Measurements from ENCODE around the gene IL18BP.

IL18BP gene

DNA sequence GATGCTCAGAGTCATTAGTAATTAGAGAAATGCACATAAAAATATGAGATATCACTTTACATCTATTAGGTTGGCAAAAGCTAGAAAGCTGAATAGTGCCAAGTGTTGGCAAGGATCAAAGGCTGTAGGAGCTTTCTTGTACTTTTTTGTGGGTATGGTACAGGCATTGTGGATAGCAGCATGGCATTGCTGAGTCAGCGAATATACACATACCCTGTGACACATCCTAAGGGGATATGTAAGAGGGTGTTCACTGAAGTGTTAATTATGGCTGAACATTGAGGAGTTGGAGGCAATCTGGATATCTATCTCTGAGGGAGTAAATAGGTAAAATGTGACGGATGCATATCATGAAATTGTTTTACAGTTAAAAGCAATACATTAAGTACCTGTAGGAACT, 27.0 kb upstream of the IL18BP start:
- Histone ChIP-seq H3K9me3 (ENCODE audit: control insufficient read depth, insufficient read depth, low read depth, low read length) (no peaks in the 10 kb centered on the region), H3K27ac (ENCODE audit: extremely low read depth, low read depth, low read length) (no peak overlapping the region), H3K4me1 (ENCODE audit: control insufficient read depth, insufficient read depth, low read length) (no peaks in the 10 kb centered on the region), H3K36me3 (ENCODE audit: control insufficient read depth in 2 of 2, insufficient read depth in 1 of 2, low read length in 2 of 2) (peaks cover 3 to 32% of the 10 kb centered on the region in 2 experiments; a peak in 2 of 3 replicates), H3K4me3 (ENCODE audit: low read depth, low read length) (no peak overlapping the region)
- TF ChIP-seq ZNF121 (tag by site-specific recombination; IDR thresholded peaks at IDR 0.05) (no peak), ZNF184 (tag by site-specific recombination; IDR thresholded peaks at IDR 0.05) (0 out of 2 replicates have a peak, but pooled peaks have one; percentile 56)
- ChIA-PET POLR2A (no interaction called here), CTCF (interaction anchor here (0.6 to 0.8 kb wide), 3 partner anchors 115 to 370 kb away, joined by 3 read pairs; no protein-coding TSS in a partner anchor)

DNA sequence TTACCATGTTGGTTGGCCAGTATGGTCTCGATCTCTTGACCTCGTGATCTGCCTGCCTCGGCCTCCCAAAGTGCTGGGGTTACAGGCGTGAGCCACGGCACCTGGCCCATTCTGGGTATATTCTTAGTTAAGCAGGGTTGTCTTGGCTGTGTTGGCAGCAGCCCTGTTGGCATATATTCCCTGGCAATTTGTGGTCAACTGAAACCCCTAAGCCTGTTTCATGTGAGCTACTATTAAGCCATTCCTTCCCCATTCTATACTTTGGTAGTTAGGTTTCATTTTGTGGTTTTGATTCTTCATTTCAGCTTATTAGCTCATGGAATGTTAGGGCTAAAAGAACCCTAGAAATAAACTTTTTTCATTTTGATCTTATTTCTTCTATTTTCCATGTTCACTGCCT, 22.2 kb upstream of the IL18BP start:
- Histone ChIP-seq H3K4me3 (ENCODE audit: low read depth, low read length) (no peak overlapping the region), H3K9me3 (ENCODE audit: control insufficient read depth, insufficient read depth, low read depth, low read length) (no peaks in the 10 kb centered on the region), H3K27ac (ENCODE audit: extremely low read depth, low read depth, low read length) (no peak overlapping the region), H3K36me3 (ENCODE audit: control insufficient read depth in 2 of 2, insufficient read depth in 1 of 2, low read length in 2 of 2) (peaks cover 0 to 35% of the 10 kb centered on the region in 2 experiments; a peak in 1 of 3 replicates), H3K4me1 (ENCODE audit: control insufficient read depth, insufficient read depth, low read length) (no peaks in the 10 kb centered on the region)
- CTCF ChIA-PET: interaction anchor here (0.6 to 3.9 kb wide), 24 partner anchors 8 to 458 kb away, joined by 3 to 39 read pairs (median 4); no protein-coding TSS in a partner anchor
- POLR2A ChIA-PET: interaction anchor here (0.6 kb wide), 1 partner anchor 191 kb away, joined by 6 read pairs; no protein-coding TSS in a partner anchor
- TF ChIP-seq ZNF394 (tag by site-specific recombination; IDR thresholded peaks at IDR 0.05; ENCODE audit: borderline replicate concordance) (no peak), KLF8 (tag by site-specific recombination; IDR thresholded peaks at IDR 0.05) (no peak), ZSCAN16 (tag by site-specific recombination; IDR thresholded peaks at IDR 0.05) (no peak), ZFHX2 (tag by site-specific recombination; conservative IDR thresholded peaks at IDR 0.05) (no peak), KLF10 (tag by site-specific recombination; IDR thresholded peaks at IDR 0.05) (no peak), ZNF473 (tag by site-specific recombination; IDR thresholded peaks at IDR 0.05) (no peak), ZNF416 (tag by site-specific recombination; IDR thresholded peaks at IDR 0.05) (no peak), YY2 (tag by site-specific recombination; IDR thresholded peaks at IDR 0.05) (no peak), ZNF830 (tag by site-specific recombination; IDR thresholded peaks at IDR 0.05; ENCODE audit: low read depth) (no peak), ZNF521 (tag by site-specific recombination; IDR thresholded peaks at IDR 0.05) (no peak), ZNF48 (tag by site-specific recombination; IDR thresholded peaks at IDR 0.05) (no peak), HOXD13 (CRISPR knock-in tag; IDR thresholded peaks at IDR 0.05; ENCODE audit: borderline replicate concordance) (no peak), OSR2 (tag by site-specific recombination; IDR thresholded peaks at IDR 0.05) (no peak)
- TF ChIP-seq, protein P1, sequence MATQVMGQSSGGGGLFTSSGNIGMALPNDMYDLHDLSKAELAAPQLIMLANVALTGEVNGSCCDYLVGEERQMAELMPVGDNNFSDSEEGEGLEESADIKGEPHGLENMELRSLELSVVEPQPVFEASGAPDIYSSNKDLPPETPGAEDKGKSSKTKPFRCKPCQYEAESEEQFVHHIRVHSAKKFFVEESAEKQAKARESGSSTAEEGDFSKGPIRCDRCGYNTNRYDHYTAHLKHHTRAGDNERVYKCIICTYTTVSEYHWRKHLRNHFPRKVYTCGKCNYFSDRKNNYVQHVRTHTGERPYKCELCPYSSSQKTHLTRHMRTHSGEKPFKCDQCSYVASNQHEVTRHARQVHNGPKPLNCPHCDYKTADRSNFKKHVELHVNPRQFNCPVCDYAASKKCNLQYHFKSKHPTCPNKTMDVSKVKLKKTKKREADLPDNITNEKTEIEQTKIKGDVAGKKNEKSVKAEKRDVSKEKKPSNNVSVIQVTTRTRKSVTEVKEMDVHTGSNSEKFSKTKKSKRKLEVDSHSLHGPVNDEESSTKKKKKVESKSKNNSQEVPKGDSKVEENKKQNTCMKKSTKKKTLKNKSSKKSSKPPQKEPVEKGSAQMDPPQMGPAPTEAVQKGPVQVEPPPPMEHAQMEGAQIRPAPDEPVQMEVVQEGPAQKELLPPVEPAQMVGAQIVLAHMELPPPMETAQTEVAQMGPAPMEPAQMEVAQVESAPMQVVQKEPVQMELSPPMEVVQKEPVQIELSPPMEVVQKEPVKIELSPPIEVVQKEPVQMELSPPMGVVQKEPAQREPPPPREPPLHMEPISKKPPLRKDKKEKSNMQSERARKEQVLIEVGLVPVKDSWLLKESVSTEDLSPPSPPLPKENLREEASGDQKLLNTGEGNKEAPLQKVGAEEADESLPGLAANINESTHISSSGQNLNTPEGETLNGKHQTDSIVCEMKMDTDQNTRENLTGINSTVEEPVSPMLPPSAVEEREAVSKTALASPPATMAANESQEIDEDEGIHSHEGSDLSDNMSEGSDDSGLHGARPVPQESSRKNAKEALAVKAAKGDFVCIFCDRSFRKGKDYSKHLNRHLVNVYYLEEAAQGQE (tag by site-specific recombination; IDR thresholded peaks at IDR 0.05): no peak
- TF ChIP-seq, protein P2, sequence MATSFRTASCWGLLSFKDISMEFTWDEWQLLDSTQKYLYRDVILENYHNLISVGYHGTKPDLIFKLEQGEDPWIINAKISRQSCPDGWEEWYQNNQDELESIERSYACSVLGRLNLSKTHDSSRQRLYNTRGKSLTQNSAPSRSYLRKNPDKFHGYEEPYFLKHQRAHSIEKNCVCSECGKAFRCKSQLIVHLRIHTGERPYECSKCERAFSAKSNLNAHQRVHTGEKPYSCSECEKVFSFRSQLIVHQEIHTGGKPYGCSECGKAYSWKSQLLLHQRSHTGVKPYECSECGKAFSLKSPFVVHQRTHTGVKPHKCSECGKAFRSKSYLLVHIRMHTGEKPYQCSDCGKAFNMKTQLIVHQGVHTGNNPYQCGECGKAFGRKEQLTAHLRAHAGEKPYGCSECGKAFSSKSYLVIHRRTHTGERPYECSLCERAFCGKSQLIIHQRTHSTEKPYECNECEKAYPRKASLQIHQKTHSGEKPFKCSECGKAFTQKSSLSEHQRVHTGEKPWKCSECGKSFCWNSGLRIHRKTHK (tag by site-specific recombination; IDR thresholded peaks at IDR 0.05): no peak
- TF ChIP-seq, protein P3, sequence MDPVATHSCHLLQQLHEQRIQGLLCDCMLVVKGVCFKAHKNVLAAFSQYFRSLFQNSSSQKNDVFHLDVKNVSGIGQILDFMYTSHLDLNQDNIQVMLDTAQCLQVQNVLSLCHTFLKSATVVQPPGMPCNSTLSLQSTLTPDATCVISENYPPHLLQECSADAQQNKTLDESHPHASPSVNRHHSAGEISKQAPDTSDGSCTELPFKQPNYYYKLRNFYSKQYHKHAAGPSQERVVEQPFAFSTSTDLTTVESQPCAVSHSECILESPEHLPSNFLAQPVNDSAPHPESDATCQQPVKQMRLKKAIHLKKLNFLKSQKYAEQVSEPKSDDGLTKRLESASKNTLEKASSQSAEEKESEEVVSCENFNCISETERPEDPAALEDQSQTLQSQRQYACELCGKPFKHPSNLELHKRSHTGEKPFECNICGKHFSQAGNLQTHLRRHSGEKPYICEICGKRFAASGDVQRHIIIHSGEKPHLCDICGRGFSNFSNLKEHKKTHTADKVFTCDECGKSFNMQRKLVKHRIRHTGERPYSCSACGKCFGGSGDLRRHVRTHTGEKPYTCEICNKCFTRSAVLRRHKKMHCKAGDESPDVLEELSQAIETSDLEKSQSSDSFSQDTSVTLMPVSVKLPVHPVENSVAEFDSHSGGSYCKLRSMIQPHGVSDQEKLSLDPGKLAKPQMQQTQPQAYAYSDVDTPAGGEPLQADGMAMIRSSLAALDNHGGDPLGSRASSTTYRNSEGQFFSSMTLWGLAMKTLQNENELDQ (tag by site-specific recombination; IDR thresholded peaks at IDR 0.05; ENCODE audit: low read depth): no peak
- TF ChIP-seq, protein P4, sequence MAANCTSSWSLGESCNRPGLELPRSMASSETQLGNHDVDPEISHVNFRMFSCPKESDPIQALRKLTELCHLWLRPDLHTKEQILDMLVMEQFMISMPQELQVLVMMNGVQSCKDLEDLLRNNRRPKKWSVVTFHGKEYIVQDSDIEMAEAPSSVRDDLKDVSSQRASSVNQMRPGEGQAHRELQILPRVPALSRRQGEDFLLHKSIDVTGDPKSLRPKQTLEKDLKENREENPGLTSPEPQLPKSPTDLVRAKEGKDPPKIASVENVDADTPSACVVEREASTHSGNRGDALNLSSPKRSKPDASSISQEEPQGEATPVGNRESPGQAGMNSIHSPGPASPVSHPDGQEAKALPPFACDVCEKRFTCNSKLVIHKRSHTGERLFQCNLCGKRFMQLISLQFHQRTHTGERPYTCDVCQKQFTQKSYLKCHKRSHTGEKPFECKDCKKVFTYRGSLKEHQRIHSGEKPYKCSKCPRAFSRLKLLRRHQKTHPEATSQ (tag by site-specific recombination; IDR thresholded peaks at IDR 0.05): no peak
- TF ChIP-seq, protein P5, sequence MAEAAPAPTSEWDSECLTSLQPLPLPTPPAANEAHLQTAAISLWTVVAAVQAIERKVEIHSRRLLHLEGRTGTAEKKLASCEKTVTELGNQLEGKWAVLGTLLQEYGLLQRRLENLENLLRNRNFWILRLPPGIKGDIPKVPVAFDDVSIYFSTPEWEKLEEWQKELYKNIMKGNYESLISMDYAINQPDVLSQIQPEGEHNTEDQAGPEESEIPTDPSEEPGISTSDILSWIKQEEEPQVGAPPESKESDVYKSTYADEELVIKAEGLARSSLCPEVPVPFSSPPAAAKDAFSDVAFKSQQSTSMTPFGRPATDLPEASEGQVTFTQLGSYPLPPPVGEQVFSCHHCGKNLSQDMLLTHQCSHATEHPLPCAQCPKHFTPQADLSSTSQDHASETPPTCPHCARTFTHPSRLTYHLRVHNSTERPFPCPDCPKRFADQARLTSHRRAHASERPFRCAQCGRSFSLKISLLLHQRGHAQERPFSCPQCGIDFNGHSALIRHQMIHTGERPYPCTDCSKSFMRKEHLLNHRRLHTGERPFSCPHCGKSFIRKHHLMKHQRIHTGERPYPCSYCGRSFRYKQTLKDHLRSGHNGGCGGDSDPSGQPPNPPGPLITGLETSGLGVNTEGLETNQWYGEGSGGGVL (tag by site-specific recombination; IDR thresholded peaks at IDR 0.05): no peak
